Esophagus squamous epithelium (tissue), 5 donors: ENCODE data around the gene FAM78B. TPM values are rescaled to one million over a fixed set of nuclear protein-coding genes. Genes with fewer than 3 reads are reported as not detected.

Experiments
- DNase-seq: peaks from one replicate; lab custom pipeline; 2025; lab: John Stamatoyannopoulos, UW
- H3K27ac ChIP-seq, 4 donors: fragments of 200-600 bp; sonication (generic); one replicate each; pipeline ENCODE4 v1.5.1; 2016 to 2019; ENCODE audit warnings: mild to moderate bottlenecking in 1 of 4
- H3K27me3 ChIP-seq, 4 donors: fragments of 200-600 bp; sonication (generic); 1 replicate in 3 of 4; 2 replicates in 1 of 4; pipeline versions ENCODE4 v1.5.1 to v1.6.0; 2017 to 2021; ENCODE audit warnings: antibody characterized with exemption in 1 of 4
- H3K36me3 ChIP-seq, 3 donors: fragments of 200-600 bp; sonication (generic); one replicate each; pipeline ENCODE4 v1.5.1; 2016 to 2019
- H3K4me1 ChIP-seq, 3 donors: fragments of 200-600 bp; sonication (generic); one replicate each; pipeline ENCODE4 v1.5.1; 2017 to 2019
- H3K4me3 ChIP-seq, 4 donors: fragments of 200-600 bp; sonication (generic); 1 replicate in 3 of 4; 2 replicates in 1 of 4; pipeline ENCODE4 v1.5.1; 2016 to 2019; ENCODE audit warnings: mild to moderate bottlenecking in 2 of 4, moderate library complexity in 1 of 4
- H3K9me3 ChIP-seq, 3 donors: fragments of 200-600 bp; sonication (generic); one replicate each; pipeline ENCODE4 v1.5.1; 2016 to 2019
- POLR2A ChIP-seq, 4 donors: fragments of 450-650 bp; IDR thresholded peaks; one replicate each; pipeline ENCODE4 v1.6.1; 2017; ENCODE audit warnings: antibody characterized with exemption in 4 of 4, mild to moderate bottlenecking in 4 of 4, moderate library complexity in 3 of 4
- WGBS, 2 donors: methylation state at CpG; one replicate each; pipeline ENCODE4 v1.1.5; 2018; 5-methylcytosine and 5-hydroxymethylcytosine counted together
- intact Hi-C: fragments of 100-400 bp; cut with DNase I; formaldehyde crosslinking; loops from one replicate; pipeline ENCODE4 v1.15.0; 2022
- total RNA-seq, 4 donors: library from RNA; depleted of rRNA; stranded (reverse); fragments of >200 nt; gene quantifications; one replicate each; pipeline ENCODE4 v1.1.0, GENCODE V29; 2016
- TF ChIP-seq, protein P1 (sequence below), 6 experiments: fragments of 450-650 bp in 4 of 6; fragments of 200-600 bp in 2 of 6; sonication (generic) in 2 of 6; IDR thresholded peaks; one replicate each; pipeline ENCODE4 v1.5.1; 2016 to 2019; ENCODE audit warnings: antibody characterized with exemption in 6 of 6, mild to moderate bottlenecking in 4 of 6, moderate library complexity in 4 of 6
- donor health status: DM: yes; HTN: yes; CAD: no.

The FAM78B gene
- total RNA-seq, 4 donors from 2014 or later = 0.26 to 1.7 (median 0.64) TPM

DNA sequence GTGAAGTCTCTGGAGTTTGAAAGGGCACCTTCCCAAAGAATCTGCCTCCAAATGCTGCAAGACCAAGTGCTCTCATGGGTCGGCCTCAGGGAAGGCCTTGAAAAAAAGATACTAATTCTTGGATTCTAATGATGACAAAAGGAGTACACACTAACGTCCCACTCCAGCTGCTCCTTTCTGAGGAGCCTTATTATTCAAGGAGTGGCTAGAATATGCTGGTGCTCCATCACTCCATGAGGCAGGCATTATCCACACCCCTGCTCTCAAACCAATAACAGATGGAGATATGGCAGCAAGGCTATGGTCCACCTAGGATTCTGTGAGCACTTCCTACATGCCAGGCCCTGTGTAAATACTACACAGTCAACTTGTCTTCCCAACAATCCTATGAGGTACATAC lies 54.4 kb downstream of the FAM78B start:
- Histone ChIP-seq H3K27me3 (no peaks in the 10 kb centered on the region), H3K4me1 (no peaks in the 10 kb centered on the region), H3K9me3 (no peaks in the 10 kb centered on the region), H3K4me3 (no peak overlapping the region), H3K27ac (no peak overlapping the region), H3K36me3 (no peaks in the 10 kb centered on the region)
- DNase-seq = no peak
- intact Hi-C loops = no loop called here
- 62 to 79% methylated on average over 2 of the region's 2 CpGs for WGBS, 2 donors
- TF ChIP-seq POLR2A (IDR thresholded peaks at IDR 0.05) = no peak

- H3K27ac ChIP-seq = no peak overlapping the region
- no peaks in the 10 kb centered on the region for H3K9me3 ChIP-seq
- DNase-seq = no peak
- H3K27me3 ChIP-seq = no peaks in the 10 kb centered on the region
- intact Hi-C loops = no loop called here
- H3K4me1 ChIP-seq = no peaks in the 10 kb centered on the region
- no peak overlapping the region for H3K4me3 ChIP-seq
- no peak for TF ChIP-seq POLR2A (IDR thresholded peaks at IDR 0.05)
- TF ChIP-seq, protein P1, sequence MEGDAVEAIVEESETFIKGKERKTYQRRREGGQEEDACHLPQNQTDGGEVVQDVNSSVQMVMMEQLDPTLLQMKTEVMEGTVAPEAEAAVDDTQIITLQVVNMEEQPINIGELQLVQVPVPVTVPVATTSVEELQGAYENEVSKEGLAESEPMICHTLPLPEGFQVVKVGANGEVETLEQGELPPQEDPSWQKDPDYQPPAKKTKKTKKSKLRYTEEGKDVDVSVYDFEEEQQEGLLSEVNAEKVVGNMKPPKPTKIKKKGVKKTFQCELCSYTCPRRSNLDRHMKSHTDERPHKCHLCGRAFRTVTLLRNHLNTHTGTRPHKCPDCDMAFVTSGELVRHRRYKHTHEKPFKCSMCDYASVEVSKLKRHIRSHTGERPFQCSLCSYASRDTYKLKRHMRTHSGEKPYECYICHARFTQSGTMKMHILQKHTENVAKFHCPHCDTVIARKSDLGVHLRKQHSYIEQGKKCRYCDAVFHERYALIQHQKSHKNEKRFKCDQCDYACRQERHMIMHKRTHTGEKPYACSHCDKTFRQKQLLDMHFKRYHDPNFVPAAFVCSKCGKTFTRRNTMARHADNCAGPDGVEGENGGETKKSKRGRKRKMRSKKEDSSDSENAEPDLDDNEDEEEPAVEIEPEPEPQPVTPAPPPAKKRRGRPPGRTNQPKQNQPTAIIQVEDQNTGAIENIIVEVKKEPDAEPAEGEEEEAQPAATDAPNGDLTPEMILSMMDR (IDR thresholded peaks at IDR 0.05) = no peak
- no peaks in the 10 kb centered on the region for H3K36me3 ChIP-seq
- 79 to 87% methylated on average over 2 to 3 of the region's 3 CpGs for WGBS, 2 donors
Measured at GRCh38 chr1:166111430-166111829, 55.4 kb downstream of the FAM78B start.

DNA sequence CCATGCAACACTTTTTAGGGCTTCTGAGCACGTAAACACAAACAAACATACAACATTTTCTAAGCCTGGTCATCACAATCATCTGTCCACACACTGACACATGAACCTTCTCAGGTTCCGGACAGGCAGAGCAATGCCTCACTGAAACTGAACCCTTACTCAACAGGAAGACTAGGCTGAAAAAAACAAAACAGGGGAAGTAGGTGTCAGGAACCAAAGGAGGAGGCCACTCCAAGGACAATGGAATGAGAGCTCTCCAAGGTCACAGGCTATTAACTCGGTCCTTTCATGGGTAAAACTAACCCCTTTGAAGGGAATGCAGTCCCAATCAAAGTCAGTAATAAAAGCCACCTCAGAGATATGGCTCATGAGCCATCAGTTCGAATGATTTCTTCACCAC lies 76.6 kb downstream of the FAM78B start:
- WGBS, 2 donors = 65 to 69% methylated on average over 4 of the region's 4 CpGs
- no peaks in the 10 kb centered on the region for H3K36me3 ChIP-seq
- no peaks in the 10 kb centered on the region for H3K4me1 ChIP-seq
- H3K4me3 ChIP-seq = no peak overlapping the region
- no peaks in the 10 kb centered on the region for H3K9me3 ChIP-seq
- H3K27ac ChIP-seq = no peak overlapping the region
- DNase-seq = no peak
- TF ChIP-seq, protein P1 (IDR thresholded peaks at IDR 0.05) = no peak
- TF ChIP-seq POLR2A (IDR thresholded peaks at IDR 0.05) = no peak
- intact Hi-C loops = no loop called here
- no peaks in the 10 kb centered on the region for H3K27me3 ChIP-seq

DNA sequence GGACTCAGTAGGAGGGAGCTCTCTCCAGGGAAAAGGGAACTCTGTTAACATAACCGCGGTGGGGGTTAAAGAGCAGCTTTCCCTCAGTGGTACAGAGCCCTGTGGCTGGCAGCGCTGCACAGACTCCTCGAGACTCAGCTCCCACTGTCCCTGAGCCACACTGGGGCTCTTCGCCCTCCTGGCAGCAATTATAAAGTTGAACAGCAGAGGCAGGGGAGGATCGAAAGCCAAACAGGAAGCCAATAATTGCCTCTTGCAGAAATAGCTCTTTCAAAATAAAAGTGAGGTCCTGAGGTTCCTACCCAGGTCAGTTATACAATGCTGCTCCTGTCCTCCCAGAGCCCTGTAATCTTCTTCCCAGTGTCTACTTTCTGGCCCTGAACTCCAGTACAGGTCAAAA lies 77.0 kb downstream of the FAM78B start:
- intact Hi-C loops = no loop called here
- DNase-seq = no peak

GRCh38 chr1:166088572-166088955 lies 78.2 kb downstream of the FAM78B start:
- TF ChIP-seq POLR2A (IDR thresholded peaks at IDR 0.05) = no peak
- TF ChIP-seq, protein P1 (IDR thresholded peaks at IDR 0.05) = no peak
- no peak for DNase-seq

More for the DNA sequence above, 77.0 kb downstream of the FAM78B start:
- no peak overlapping the region for H3K4me3 ChIP-seq
- H3K27me3 ChIP-seq = no peaks in the 10 kb centered on the region
- no peaks in the 10 kb centered on the region for H3K4me1 ChIP-seq
- no peaks in the 10 kb centered on the region for H3K9me3 ChIP-seq
- WGBS, 2 donors = 20 to 49% methylated on average over 1 to 6 of the region's 6 CpGs
- no peaks in the 10 kb centered on the region for H3K36me3 ChIP-seq
- H3K27ac ChIP-seq = peak overlapping the region in 1 of 4 donors; percentile 14
- TF ChIP-seq POLR2A (IDR thresholded peaks at IDR 0.05) = no peak
- TF ChIP-seq, protein P1 (IDR thresholded peaks at IDR 0.05) = no peak

More at GRCh38 chr1:166088572-166088955, 78.2 kb downstream of the FAM78B start:
- H3K27ac ChIP-seq = no peak overlapping the region
- no peaks in the 10 kb centered on the region for H3K9me3 ChIP-seq
- intact Hi-C loops = no loop called here
- H3K36me3 ChIP-seq = no peaks in the 10 kb centered on the region
- H3K27me3 ChIP-seq = no peaks in the 10 kb centered on the region
- no peaks in the 10 kb centered on the region for H3K4me1 ChIP-seq
- 76% methylated on average over 2 of the region's 4 CpGs; no CpG with 5 or more reads in 1 of the 2 donors for WGBS, 2 donors
- H3K4me3 ChIP-seq = no peak overlapping the region
